Measurements from ENCODE around the gene FBLN1. TPM values are rescaled to one million over a fixed set of nuclear protein-coding genes. Genes with fewer than 3 reads are reported as not detected.

Gene FBLN1
- total and polyA plus RNA-seq, 2 of the 8 experiments (the other 6 are each of a cell fraction or from before 2014, with no cell fraction given): 159 to 168 TPM

GRCh38 chr22:45629469-45630089 is 126.9 kb downstream of the FBLN1 start:
- no peak overlapping the region for H3K56ac ChIP-seq (replicated peaks; ENCODE audit: insufficient read length, low read depth, low read length)
- H3K9ac ChIP-seq (replicated peaks in 1 of 4; ENCODE audit: extremely low read depth in 1 of 4, low read depth in 3 of 4, low read length in 3 of 4): peak overlapping the region in 1 of 4 experiments; percentile 7; a peak in 1 of 7 replicates
- no peak overlapping the region for H2AK5ac ChIP-seq (ENCODE audit: low read depth, low read length)
- H3K14ac ChIP-seq (ENCODE audit: insufficient read length): no peak overlapping the region
- peak overlapping the region; percentile 34; the same call in 1 of the 2 replicates for H3K18ac ChIP-seq (ENCODE audit: extremely low read depth, low read length)
- no peak overlapping the region for H4K5ac ChIP-seq (ENCODE audit: insufficient read length, low read depth, low read length)
- no peaks in the 10 kb centered on the region for H3K36me3 ChIP-seq (ENCODE audit: control insufficient read depth in 2 of 4, insufficient read depth in 4 of 4, low read length in 3 of 4)
- H3K4ac ChIP-seq (replicated peaks; ENCODE audit: insufficient read length, low read depth, low read length): peak overlapping the region; percentile 85
- CTCF ChIA-PET (ENCODE audit: partially characterized antibody): interaction anchor here (0.5 to 3.7 kb wide), 10 partner anchors 10 to 616 kb away, joined by 3 to 14 read pairs (median 3); no protein-coding TSS in a partner anchor
- no peak overlapping the region for H2AFZ ChIP-seq (ENCODE audit: low read length)
- no peak for TF ChIP-seq SIN3A (conservative IDR thresholded peaks at IDR 0.05 in 1 of 2, IDR thresholded peaks at IDR 0.05 in 1 of 2; ENCODE audit: low read depth in 1 of 2, low read length in 2 of 2)
- 0 out of 2 replicates have a peak, but pooled peaks have one; percentile 39 for TF ChIP-seq ATF2 (IDR thresholded peaks at IDR 0.05; ENCODE audit: low read length)
- no peak for TF ChIP-seq CBX5 (IDR thresholded peaks at IDR 0.05; ENCODE audit: low read depth, low read length)
- no peak for TF ChIP-seq TAF7 (optimal IDR thresholded peaks at IDR 0.05; ENCODE audit: borderline replicate concordance, low read depth, low read length)
- TF ChIP-seq SAP30 (IDR thresholded peaks at IDR 0.05; ENCODE audit: insufficient read depth, insufficient replicate concordance, low read length): no peak
- peak; percentile 63 for TF ChIP-seq CREB1 (IDR thresholded peaks at IDR 0.05)
- H3K4me2 ChIP-seq (ENCODE audit: insufficient read depth in 1 of 2, low read depth in 2 of 2, low read length in 2 of 2): peak overlapping the region in 1 of 2 experiments; percentile 29; a peak in 1 of 4 replicates
- H3K23me2 ChIP-seq (ENCODE audit: low read depth, low read length): no peaks in the 10 kb centered on the region
- H3K27ac ChIP-seq (ENCODE audit: low read depth, low read length): no peak overlapping the region
- H2BK120ac ChIP-seq (replicated peaks; ENCODE audit: low read depth, low read length): peak overlapping the region; percentile 7
- H4K8ac ChIP-seq (ENCODE audit: extremely low read depth, insufficient read depth, low read length): no peak overlapping the region
- H3K4me1 ChIP-seq (replicated peaks in 1 of 4; ENCODE audit: control insufficient read depth in 3 of 4, insufficient read depth in 4 of 4, low read length in 3 of 4): peaks cover 22 to 31% (median 28%) of the 10 kb centered on the region in 4 experiments
- WGBS, 2 experiments (ENCODE audit: extremely low coverage in 1 of 2, insufficient coverage in 1 of 2, insufficient read length in 1 of 2, insufficient replicate concordance in 2 of 2, low coverage in 1 of 2, low lambda C conversion rate in 2 of 2, missing lambda C conversion rate in 1 of 2): 43% methylated on average over 14 of the region's 15 CpGs; no CpG with 5 or more reads in 1 of the 2 experiments
- POLR2A ChIA-PET (ENCODE audit: partially characterized antibody): interaction anchor here (1.1 to 1.4 kb wide), 2 partner anchors 11 to 13 kb away, joined by 3 to 5 read pairs; no protein-coding TSS in a partner anchor
- no peaks in the 10 kb centered on the region for H3K9me3 ChIP-seq (ENCODE audit: insufficient read depth in 2 of 2, low read depth in 1 of 2, low read length in 1 of 2)
- peak; percentile 42 for FAIRE-seq
- H2BK5ac ChIP-seq (ENCODE audit: low read depth, low read length): peak overlapping the region; percentile 87; the same call in 1 of the 2 replicates
- H3K79me2 ChIP-seq (ENCODE audit: control insufficient read depth in 1 of 2, insufficient read depth in 2 of 2, low read length in 2 of 2): no peaks in the 10 kb centered on the region
- H4K91ac ChIP-seq (replicated peaks; ENCODE audit: insufficient read length, low read length): peak overlapping the region; percentile 61
- DNase-seq (ENCODE audit: low read depth in 1 of 2, low spot score in 2 of 2): no peak
- no peaks in the 10 kb centered on the region for H3K79me1 ChIP-seq (ENCODE audit: low read depth, low read length)
- 0 out of 2 replicates have a peak overlapping the region, but pooled peaks have one; percentile 5 for H2BK20ac ChIP-seq (ENCODE audit: low read length)
- no peaks in the 10 kb centered on the region for H4K20me1 ChIP-seq (replicated peaks in 1 of 2; ENCODE audit: control insufficient read depth in 1 of 2, insufficient read depth in 2 of 2, low read length in 2 of 2)
- peak overlapping the region; percentile 68; the same call in 1 of the 2 replicates for H2BK12ac ChIP-seq (ENCODE audit: low read depth, low read length)
- no peak overlapping the region for H2BK15ac ChIP-seq (ENCODE audit: low read length)
- no peaks in the 10 kb centered on the region; a peak in 3 of 7 replicates for H3K27me3 ChIP-seq (replicated peaks in 1 of 4; ENCODE audit: control insufficient read depth in 3 of 4, extremely low read depth in 1 of 4, insufficient read depth in 3 of 4, low read length in 3 of 4)
- no peak overlapping the region for H3K23ac ChIP-seq (ENCODE audit: insufficient read length)
- H3K4me3 ChIP-seq (ENCODE audit: extremely low read depth in 1 of 4, insufficient read depth in 2 of 4, low read depth in 3 of 4, low read length in 4 of 4): no peak overlapping the region

All from H1 (cell line).